Fibroblast of lung (primary cell): ENCODE measurements around the gene ARHGAP6. TPM values are rescaled to one million over a fixed set of nuclear protein-coding genes. Genes with fewer than 3 reads are reported as not detected.
A peak's percentile ranks its signal among the peaks of the same experiment; 100 is the strongest.

Experiments used
- DNase-seq, 2 donors: peaks; one replicate each; pipeline versions ENCODE4 v3.0.0 to v3.0.0-alpha.2; 2010; ENCODE audit warnings: low read depth in 2 of 2
- H2AFZ ChIP-seq: 2 replicates; pipeline ENCODE4 v1.5.1; 2012; ENCODE audit warnings: low read length, control low read depth, inconsistent platforms
- H3K27ac ChIP-seq: 2 replicates; pipeline ENCODE4 v1.5.1; 2011; ENCODE audit warnings: low read length, control low read depth; ENCODE audit not compliant: insufficient read depth
- H3K27me3 ChIP-seq: 2 replicates; pipeline ENCODE4 v1.5.1; 2011; ENCODE audit warnings: mild to moderate bottlenecking, low read length; ENCODE audit not compliant: control insufficient read depth, insufficient read depth
- H3K36me3 ChIP-seq: 2 replicates; pipeline ENCODE4 v1.5.1; 2011; ENCODE audit warnings: low read length; ENCODE audit not compliant: control insufficient read depth, insufficient read depth
- H3K4me1 ChIP-seq: 2 replicates; pipeline ENCODE4 v1.5.1; 2011; ENCODE audit warnings: low read length; ENCODE audit not compliant: control insufficient read depth, insufficient read depth; ENCODE audit errors: extremely low read depth
- H3K4me2 ChIP-seq: 2 replicates; pipeline ENCODE4 v1.5.1; 2011; ENCODE audit warnings: low read length, control low read depth; ENCODE audit not compliant: insufficient read depth; ENCODE audit errors: extremely low read depth
- H3K4me3 ChIP-seq, 4 experiments: fragments of 200-600 bp in 1 of 4; sonication (generic) in 1 of 4; replicated peaks in 1 of 4; 2 replicates each; pipeline ENCODE4 v1.5.1; 2011 to 2016; ENCODE audit warnings: low read length in 4 of 4, low read depth in 3 of 4, mild to moderate bottlenecking in 3 of 4, control low read depth in 2 of 4, inconsistent platforms in 1 of 4, mixed read lengths in 1 of 4; ENCODE audit not compliant: insufficient read depth in 1 of 4; ENCODE audit errors: control extremely low read depth in 1 of 4
- H3K79me2 ChIP-seq: 2 replicates; pipeline ENCODE4 v1.5.1; 2012; ENCODE audit warnings: mild to moderate bottlenecking, low read length, inconsistent platforms; ENCODE audit not compliant: control insufficient read depth, insufficient read depth
- H3K9ac ChIP-seq: 2 replicates; pipeline ENCODE4 v1.5.1; 2011; ENCODE audit warnings: mild to moderate bottlenecking, low read length, control low read depth; ENCODE audit not compliant: insufficient read depth
- H3K9me3 ChIP-seq: 2 replicates; pipeline ENCODE4 v1.5.1; 2012; ENCODE audit warnings: low read depth, low read length; ENCODE audit not compliant: control insufficient read depth, insufficient read depth
- H4K20me1 ChIP-seq: 2 replicates; pipeline ENCODE4 v1.5.1; 2011; ENCODE audit warnings: low read length; ENCODE audit not compliant: control insufficient read depth, insufficient read depth; ENCODE audit errors: extremely low read depth
- EZH2 ChIP-seq: IDR thresholded peaks from 2 replicates; pipeline ENCODE4 v1.5.1; 2012; ENCODE audit warnings: low read length, control low read depth, mild to moderate bottlenecking; ENCODE audit errors: missing control alignments
- polyA plus RNA-seq, 2 donors: library from polyadenylated mRNA; depleted of rRNA in 1 of 2; stranded (reverse) in 1 of 2; unstranded in 1 of 2; fragments of >200 nt; gene quantifications; 2 replicates each; pipeline ENCODE4 v1.2.1, GENCODE V29; 2011 to 2012; ENCODE audit warnings: missing spikeins in 1 of 2
- total RNA-seq: library from RNA; depleted of rRNA; stranded (reverse); fragments of >200 nt; gene quantifications from 2 replicates; pipeline ENCODE4 v1.2.1, GENCODE V29; 2014
- TF ChIP-seq, protein P1 (sequence below), 2 donors: IDR thresholded peaks in 1 of 2; conservative IDR thresholded peaks in 1 of 2; 1 replicate in 1 of 2; 2 replicates in 1 of 2; pipeline ENCODE4 v1.5.1; 2011 to 2012; ENCODE audit warnings: low read length in 2 of 2, control low read depth in 1 of 2, inconsistent platforms in 1 of 2, low read depth in 1 of 2, mild to moderate bottlenecking in 1 of 2

Gene ARHGAP6
- total and polyA plus RNA-seq, 2 donors (not counting 1 experiment from before 2014, with no cell fraction given), result 5.9 to 11.7 TPM

DNA sequence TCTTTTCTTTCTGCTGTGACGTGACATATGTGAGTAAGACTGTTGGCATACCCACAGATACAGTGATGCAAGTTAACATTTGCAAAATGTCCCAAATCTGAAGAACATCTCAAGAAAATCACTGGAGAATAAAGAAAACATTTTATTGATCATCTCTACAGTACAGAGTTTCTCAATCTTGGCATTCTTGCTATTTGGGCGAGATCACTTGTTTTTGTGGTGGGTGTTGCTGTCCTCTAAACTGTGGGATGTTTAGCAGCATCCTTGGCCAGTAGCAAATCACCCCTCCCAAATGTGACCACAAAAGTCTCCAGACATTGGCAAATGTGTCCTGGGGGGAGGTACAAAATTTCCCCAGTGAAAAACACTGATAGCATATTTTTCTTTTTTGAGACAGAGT, 343.7 kb downstream of the ARHGAP6 start:
- Histone ChIP-seq H3K36me3 (no peaks in the 10 kb centered on the region), H3K27me3 (no peaks in the 10 kb centered on the region), H3K4me1 (no peaks in the 10 kb centered on the region), H3K9ac (no peak overlapping the region), H2AFZ (no peak overlapping the region), H3K9me3 (no peaks in the 10 kb centered on the region), H3K4me3 (no peak overlapping the region), H4K20me1 (no peaks in the 10 kb centered on the region), H3K4me2 (no peak overlapping the region), H3K79me2 (no peaks in the 10 kb centered on the region), H3K27ac (no peak overlapping the region)
- TF ChIP-seq, protein P1, sequence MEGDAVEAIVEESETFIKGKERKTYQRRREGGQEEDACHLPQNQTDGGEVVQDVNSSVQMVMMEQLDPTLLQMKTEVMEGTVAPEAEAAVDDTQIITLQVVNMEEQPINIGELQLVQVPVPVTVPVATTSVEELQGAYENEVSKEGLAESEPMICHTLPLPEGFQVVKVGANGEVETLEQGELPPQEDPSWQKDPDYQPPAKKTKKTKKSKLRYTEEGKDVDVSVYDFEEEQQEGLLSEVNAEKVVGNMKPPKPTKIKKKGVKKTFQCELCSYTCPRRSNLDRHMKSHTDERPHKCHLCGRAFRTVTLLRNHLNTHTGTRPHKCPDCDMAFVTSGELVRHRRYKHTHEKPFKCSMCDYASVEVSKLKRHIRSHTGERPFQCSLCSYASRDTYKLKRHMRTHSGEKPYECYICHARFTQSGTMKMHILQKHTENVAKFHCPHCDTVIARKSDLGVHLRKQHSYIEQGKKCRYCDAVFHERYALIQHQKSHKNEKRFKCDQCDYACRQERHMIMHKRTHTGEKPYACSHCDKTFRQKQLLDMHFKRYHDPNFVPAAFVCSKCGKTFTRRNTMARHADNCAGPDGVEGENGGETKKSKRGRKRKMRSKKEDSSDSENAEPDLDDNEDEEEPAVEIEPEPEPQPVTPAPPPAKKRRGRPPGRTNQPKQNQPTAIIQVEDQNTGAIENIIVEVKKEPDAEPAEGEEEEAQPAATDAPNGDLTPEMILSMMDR (conservative IDR thresholded peaks at IDR 0.05 in 1 of 2, IDR thresholded peaks at IDR 0.05 in 1 of 2; ENCODE audit: low read depth in 1 of 2, low read length in 2 of 2), result no peak
- TF ChIP-seq EZH2, result no peak
- DNase-seq, result no peak

DNA sequence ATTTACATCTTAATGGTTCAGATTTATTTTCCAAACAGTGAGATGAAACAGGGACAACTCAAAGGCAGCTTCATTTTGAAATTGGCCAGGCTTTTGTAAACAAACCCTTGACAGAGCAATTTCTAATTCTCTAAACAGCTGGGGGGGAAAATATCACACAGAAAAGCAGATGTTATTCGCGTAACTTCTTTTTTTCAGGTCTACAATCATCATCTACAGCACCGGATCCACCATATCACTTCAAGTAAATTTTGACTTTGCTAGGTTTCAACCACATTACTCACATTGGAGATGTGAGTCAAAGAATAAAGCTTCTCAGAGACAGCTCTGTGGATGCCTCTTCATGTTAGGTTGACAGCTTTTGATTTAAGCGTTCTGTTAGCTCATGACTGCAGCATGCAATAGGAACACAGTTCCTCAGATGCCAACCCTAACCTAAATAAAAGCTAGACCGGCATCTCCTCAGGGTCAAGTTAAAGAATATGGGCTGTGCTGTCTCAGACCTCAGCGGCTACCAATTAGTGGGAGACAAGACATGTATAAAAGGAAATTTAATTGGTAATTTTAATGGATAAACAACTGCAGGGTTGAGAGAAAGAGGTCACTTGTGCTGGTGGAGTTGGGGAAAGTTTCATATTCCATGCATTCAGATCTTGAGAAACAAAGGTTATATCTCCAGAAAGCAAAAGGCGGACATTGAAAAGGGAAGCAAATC, 345.8 kb downstream of the ARHGAP6 start:
- no peaks in the 10 kb centered on the region for H3K36me3 ChIP-seq
- H3K9me3 ChIP-seq, result no peaks in the 10 kb centered on the region
- TF ChIP-seq EZH2, result no peak
- TF ChIP-seq, protein P1 (conservative IDR thresholded peaks at IDR 0.05 in 1 of 2, IDR thresholded peaks at IDR 0.05 in 1 of 2; ENCODE audit: low read depth in 1 of 2, low read length in 2 of 2), result no peak
- no peak overlapping the region for H3K27ac ChIP-seq
- no peak overlapping the region for H3K4me3 ChIP-seq
- H4K20me1 ChIP-seq, result no peaks in the 10 kb centered on the region
- no peaks in the 10 kb centered on the region for H3K27me3 ChIP-seq
- H2AFZ ChIP-seq, result no peak overlapping the region
- H3K4me2 ChIP-seq, result no peak overlapping the region
- no peak overlapping the region for H3K9ac ChIP-seq
- H3K4me1 ChIP-seq, result no peaks in the 10 kb centered on the region
- no peaks in the 10 kb centered on the region for H3K79me2 ChIP-seq
- DNase-seq, result peak in 1 of 2 donors; percentile 31

- no peak for TF ChIP-seq EZH2
- TF ChIP-seq, protein P1 (conservative IDR thresholded peaks at IDR 0.05 in 1 of 2, IDR thresholded peaks at IDR 0.05 in 1 of 2; ENCODE audit: low read depth in 1 of 2, low read length in 2 of 2), result no peak
- Histone ChIP-seq H3K4me2 (no peak overlapping the region), H3K4me1 (no peaks in the 10 kb centered on the region), H3K36me3 (no peaks in the 10 kb centered on the region), H3K27ac (no peak overlapping the region), H3K9ac (no peak overlapping the region), H3K4me3 (no peak overlapping the region), H3K79me2 (no peaks in the 10 kb centered on the region), H4K20me1 (no peaks in the 10 kb centered on the region), H3K27me3 (no peaks in the 10 kb centered on the region), H2AFZ (no peak overlapping the region), H3K9me3 (no peaks in the 10 kb centered on the region)
- peak in 1 of 2 donors; percentile 31 for DNase-seq
Measured at GRCh38 chrX:11311706-11312105, 354.0 kb downstream of the ARHGAP6 start.
